H9 (cell line): Measurements from ENCODE around the gene NEDD4L. TPM values are rescaled to one million over a fixed set of nuclear protein-coding genes. Genes with fewer than 3 reads are reported as not detected.

Experiments used
- DNase-seq: peaks from one replicate; pipeline ENCODE4 v3.0.0-alpha.2; 2017
- H2AFZ ChIP-seq: one replicate; pipeline ENCODE4 v1.6.1; 2013; ENCODE audit warnings: mild to moderate bottlenecking, low read length, control low read depth, moderate library complexity
- H2AK5ac ChIP-seq: 2 replicates; pipeline ENCODE4 v1.6.1; 2013; ENCODE audit warnings: low read length, control low read depth, mixed read lengths; ENCODE audit not compliant: insufficient read length
- H2BK120ac ChIP-seq: one replicate; pipeline ENCODE4 v1.6.1; 2013; ENCODE audit warnings: low read depth, mild to moderate bottlenecking, low read length, control low read depth, inconsistent platforms; ENCODE audit not compliant: poor library complexity, severe bottlenecking
- H2BK12ac ChIP-seq: 2 replicates; pipeline ENCODE4 v1.6.1; 2013; ENCODE audit warnings: low read length, control low read depth, mixed read lengths, low read depth; ENCODE audit not compliant: insufficient read length
- H2BK15ac ChIP-seq: 2 replicates; pipeline ENCODE4 v1.6.1; 2013; ENCODE audit warnings: low read depth, low read length, control low read depth
- H2BK20ac ChIP-seq: one replicate; pipeline ENCODE4 v1.6.1; 2013; ENCODE audit warnings: low read depth, mild to moderate bottlenecking, low read length, control low read depth, inconsistent platforms; ENCODE audit not compliant: poor library complexity, severe bottlenecking
- H2BK5ac ChIP-seq: 2 replicates; pipeline ENCODE4 v1.6.1; 2013; ENCODE audit warnings: low read length, control low read depth, mixed read lengths; ENCODE audit not compliant: insufficient read length
- H3K14ac ChIP-seq: 2 replicates; pipeline ENCODE4 v1.6.1; 2013; ENCODE audit warnings: low read length, control low read depth; ENCODE audit not compliant: insufficient read depth
- H3K18ac ChIP-seq: 2 replicates; pipeline ENCODE4 v1.6.1; 2013; ENCODE audit warnings: low read depth, mild to moderate bottlenecking, mixed read lengths, low read length, control low read depth; ENCODE audit not compliant: insufficient read length
- H3K23ac ChIP-seq: 2 replicates; pipeline ENCODE4 v1.6.1; 2013; ENCODE audit warnings: low read length, control low read depth, mixed read lengths, low read depth; ENCODE audit not compliant: insufficient read length
- H3K23me2 ChIP-seq: 2 replicates; pipeline ENCODE4 v1.6.1; 2013; ENCODE audit warnings: low read depth, mild to moderate bottlenecking, mixed read lengths, low read length, control low read depth; ENCODE audit not compliant: insufficient read length, poor library complexity, severe bottlenecking
- H3K27ac ChIP-seq: 2 replicates; pipeline ENCODE4 v1.5.1; 2013; ENCODE audit warnings: low read length, control low read depth, mixed read lengths, low read depth; ENCODE audit not compliant: insufficient read length
- H3K27me3 ChIP-seq: 2 replicates; pipeline ENCODE4 v1.6.1; 2013; ENCODE audit warnings: low read length, control low read depth, inconsistent platforms; ENCODE audit not compliant: insufficient read depth
- H3K4ac ChIP-seq: 2 replicates; pipeline ENCODE4 v1.6.1; 2013; ENCODE audit warnings: low read depth, mild to moderate bottlenecking, control low read depth, inconsistent platforms, low read length, moderate library complexity
- H3K4me1 ChIP-seq: 2 replicates; pipeline ENCODE4 v1.6.1; 2013; ENCODE audit warnings: low read length, control low read depth, inconsistent platforms; ENCODE audit not compliant: insufficient read depth
- H3K4me2 ChIP-seq: 2 replicates; pipeline ENCODE4 v1.6.1; 2013; ENCODE audit warnings: low read length, control low read depth, mixed read lengths; ENCODE audit not compliant: insufficient read length, insufficient read depth
- H3K56ac ChIP-seq: 2 replicates; pipeline ENCODE4 v1.6.1; 2013; ENCODE audit warnings: low read depth, mild to moderate bottlenecking, mixed read lengths, low read length, control low read depth; ENCODE audit not compliant: insufficient read length
- H3K79me1 ChIP-seq: 2 replicates; pipeline ENCODE4 v1.6.1; 2013; ENCODE audit warnings: low read depth, mild to moderate bottlenecking, moderate library complexity, low read length, control low read depth, inconsistent platforms; ENCODE audit not compliant: insufficient read depth, poor library complexity, severe bottlenecking
- H3K79me2 ChIP-seq: 2 replicates; pipeline ENCODE4 v1.6.1; 2013; ENCODE audit warnings: low read length, control low read depth, inconsistent platforms; ENCODE audit not compliant: insufficient read depth
- H3K9ac ChIP-seq: 2 replicates; pipeline ENCODE4 v1.6.1; 2013; ENCODE audit warnings: low read length, control low read depth, mixed read lengths; ENCODE audit not compliant: insufficient read length; ENCODE audit errors: extremely low read depth
- H3K9me3 ChIP-seq: one replicate; pipeline ENCODE4 v1.6.1; 2013; ENCODE audit warnings: low read depth, low read length, inconsistent platforms; ENCODE audit not compliant: control insufficient read depth
- H3T11ph ChIP-seq: one replicate; pipeline ENCODE4 v1.6.1; 2013; ENCODE audit warnings: mild to moderate bottlenecking, low read length, control low read depth, inconsistent platforms
- H4K20me1 ChIP-seq: one replicate; pipeline ENCODE4 v1.6.1; 2013; ENCODE audit not compliant: control insufficient read depth, insufficient read length, insufficient read depth
- H4K5ac ChIP-seq: 2 replicates; pipeline ENCODE4 v1.6.1; 2013; ENCODE audit warnings: low read depth, mild to moderate bottlenecking, mixed read lengths, low read length, control low read depth; ENCODE audit not compliant: insufficient read length
- H4K8ac ChIP-seq: replicated peaks from 2 replicates; pipeline ENCODE4 v1.6.1; 2013; ENCODE audit warnings: low read length, control low read depth, mixed read lengths, low read depth; ENCODE audit not compliant: insufficient read length
- H4K91ac ChIP-seq: 2 replicates; pipeline ENCODE4 v1.6.1; 2013; ENCODE audit warnings: low read depth, mild to moderate bottlenecking, moderate library complexity, mixed read lengths, low read length, control low read depth; ENCODE audit not compliant: insufficient read length
- H3K27ac Mint-ChIP-seq, 3 experiments: 2 replicates in 2 of 3; 3 replicates in 1 of 3; pipeline ENCODE4 v1.8.0; 2020 to 2021; ENCODE audit warnings: mixed read lengths in 3 of 3, mild to moderate bottlenecking in 1 of 3, moderate library complexity in 1 of 3
- H3K27me3 Mint-ChIP-seq: 2 replicates; pipeline ENCODE4 v1.8.0; 2021; ENCODE audit warnings: low read depth, mild to moderate bottlenecking, moderate library complexity, mixed read lengths
- H3K36me3 Mint-ChIP-seq, 3 experiments: 2 replicates in 2 of 3; 3 replicates in 1 of 3; pipeline ENCODE4 v1.8.0; 2020 to 2021; ENCODE audit warnings: low read depth in 3 of 3, mixed read lengths in 3 of 3; ENCODE audit not compliant: insufficient read depth in 1 of 3
- H3K4me1 Mint-ChIP-seq, 2 experiments: 2 replicates each; pipeline ENCODE4 v1.8.0; 2020; ENCODE audit warnings: mixed read lengths in 2 of 2
- H3K4me3 Mint-ChIP-seq, 2 experiments: 2 replicates in 1 of 2; 3 replicates in 1 of 2; pipeline ENCODE4 v1.8.0; 2020 to 2021; ENCODE audit warnings: mild to moderate bottlenecking in 2 of 2, mixed read lengths in 2 of 2, moderate library complexity in 1 of 2
- H3K9me3 Mint-ChIP-seq, 2 experiments: 2 replicates in 1 of 2; 3 replicates in 1 of 2; pipeline ENCODE4 v1.8.0; 2020; ENCODE audit warnings: mild to moderate bottlenecking in 2 of 2, mixed read lengths in 2 of 2, moderate library complexity in 1 of 2
- WGBS: extraction: QIAGEN DNeasy Blood & Tissue Kit; methylation state at CpG from one replicate; pipeline ENCODE4 v1.1.7; 2013; ENCODE audit warnings: missing lambda C conversion rate, low lambda C conversion rate, mixed read lengths; ENCODE audit not compliant: insufficient read length; ENCODE audit errors: extremely low coverage; 5-methylcytosine and 5-hydroxymethylcytosine counted together
- total RNA-seq: library from RNA; stranded (reverse); gene quantifications from 2 replicates; pipeline ENCODE4 v1.2.1, GENCODE V29; 2021
- TF ChIP-seq, protein P1 (sequence below): fragments of 200-600 bp; sonication (generic); conservative IDR thresholded peaks from 3 replicates; pipeline ENCODE4 v1.8.0; 2021; ENCODE audit warnings: antibody characterized with exemption, mild to moderate bottlenecking

NEDD4L gene
- total RNA-seq, 1 experiment from 2014 or later = 76.3 TPM

DNA sequence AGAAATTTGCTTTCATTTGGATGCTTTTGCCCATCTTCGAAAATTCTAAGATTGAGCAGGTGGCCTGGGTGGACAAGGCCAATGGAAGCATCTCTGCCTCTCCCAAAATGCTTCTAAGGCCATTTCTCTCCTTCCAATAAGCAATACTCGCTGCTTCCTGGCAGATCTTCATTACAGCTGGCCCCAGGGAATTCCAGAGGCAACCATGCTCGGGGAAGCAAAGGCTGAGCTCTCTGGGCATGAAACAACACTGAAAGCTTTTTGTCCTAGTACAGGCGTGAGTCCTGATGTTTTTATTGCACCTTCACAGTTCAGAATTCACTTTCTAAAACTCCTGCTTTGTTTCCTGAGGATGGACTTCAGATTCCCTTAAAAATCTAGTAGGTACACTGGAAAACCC is 11.8 kb upstream of the NEDD4L start:
- no peak overlapping the region for H3K56ac ChIP-seq
- no peak overlapping the region for H2BK15ac ChIP-seq
- H3K4ac ChIP-seq = no peak overlapping the region
- H2AFZ ChIP-seq = no peak overlapping the region
- Mint-ChIP-seq H3K4me1 (no peaks in the 10 kb centered on the region), H3K4me3 (no peak overlapping the region), H3K9me3 (no peaks in the 10 kb centered on the region), H3K27ac (no peak overlapping the region), H3K27me3 (peaks cover 2% of the 10 kb centered on the region), H3K36me3 (no peaks in the 10 kb centered on the region)
- no peaks in the 10 kb centered on the region for H3K79me2 ChIP-seq
- no peaks in the 10 kb centered on the region for H3K79me1 ChIP-seq
- DNase-seq = no peak
- no peak overlapping the region for H3K9ac ChIP-seq
- H4K20me1 ChIP-seq = no peaks in the 10 kb centered on the region
- no peaks in the 10 kb centered on the region for H3K27me3 ChIP-seq
- H2BK20ac ChIP-seq = no peak overlapping the region
- no peak overlapping the region for H3T11ph ChIP-seq
- no peaks in the 10 kb centered on the region for H3K23me2 ChIP-seq
- TF ChIP-seq, protein P1, sequence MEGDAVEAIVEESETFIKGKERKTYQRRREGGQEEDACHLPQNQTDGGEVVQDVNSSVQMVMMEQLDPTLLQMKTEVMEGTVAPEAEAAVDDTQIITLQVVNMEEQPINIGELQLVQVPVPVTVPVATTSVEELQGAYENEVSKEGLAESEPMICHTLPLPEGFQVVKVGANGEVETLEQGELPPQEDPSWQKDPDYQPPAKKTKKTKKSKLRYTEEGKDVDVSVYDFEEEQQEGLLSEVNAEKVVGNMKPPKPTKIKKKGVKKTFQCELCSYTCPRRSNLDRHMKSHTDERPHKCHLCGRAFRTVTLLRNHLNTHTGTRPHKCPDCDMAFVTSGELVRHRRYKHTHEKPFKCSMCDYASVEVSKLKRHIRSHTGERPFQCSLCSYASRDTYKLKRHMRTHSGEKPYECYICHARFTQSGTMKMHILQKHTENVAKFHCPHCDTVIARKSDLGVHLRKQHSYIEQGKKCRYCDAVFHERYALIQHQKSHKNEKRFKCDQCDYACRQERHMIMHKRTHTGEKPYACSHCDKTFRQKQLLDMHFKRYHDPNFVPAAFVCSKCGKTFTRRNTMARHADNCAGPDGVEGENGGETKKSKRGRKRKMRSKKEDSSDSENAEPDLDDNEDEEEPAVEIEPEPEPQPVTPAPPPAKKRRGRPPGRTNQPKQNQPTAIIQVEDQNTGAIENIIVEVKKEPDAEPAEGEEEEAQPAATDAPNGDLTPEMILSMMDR = no peak
- no peak overlapping the region for H2BK5ac ChIP-seq
- H3K27ac ChIP-seq = no peak overlapping the region
- H4K8ac ChIP-seq = no peak overlapping the region
- H3K23ac ChIP-seq = no peak overlapping the region
- no peak overlapping the region for H4K5ac ChIP-seq
- H4K91ac ChIP-seq = no peak overlapping the region
- H3K14ac ChIP-seq = no peak overlapping the region
- no peaks in the 10 kb centered on the region for H3K9me3 ChIP-seq
- no peak overlapping the region for H2BK120ac ChIP-seq
- no CpG with 5 or more reads among the region's 4 CpGs for WGBS
- no peak overlapping the region for H2AK5ac ChIP-seq
- no peak overlapping the region for H3K18ac ChIP-seq
- H3K4me1 ChIP-seq = no peaks in the 10 kb centered on the region
- H3K4me2 ChIP-seq = no peak overlapping the region
- no peak overlapping the region for H2BK12ac ChIP-seq
